AG04450 (cell line): ENCODE results near the gene MAP3K7. TPM values are rescaled to one million over a fixed set of nuclear protein-coding genes. Genes with fewer than 3 reads are reported as not detected.
"Not testable (repeated sequence)": the region's sequence is repeated elsewhere in the genome, so short reads cannot be mapped to it uniquely, and the experiment has no call there.

Source experiments
- CTCF ChIA-PET: fragments of 300-600, 350-600 bp; formaldehyde crosslinking; extraction: SDS; loops from one replicate; lab custom pipeline; 2022; ENCODE audit warnings: antibody characterized with exemption, inconsistent platforms; lab: Charles Lee
- POLR2A ChIA-PET: fragments of 350-600 bp; formaldehyde crosslinking; extraction: SDS; loops from one replicate; lab custom pipeline; 2021; ENCODE audit warnings: antibody characterized with exemption, inconsistent platforms; lab: Yijun Ruan, JAX
- DNase-seq: peaks from one replicate; pipeline ENCODE4 v3.0.0-alpha.2; 2011; ENCODE audit warnings: low read depth, low spot score
- H3K27ac ChIP-seq: one replicate; pipeline ENCODE4 v1.5.1; 2012; ENCODE audit warnings: low read depth, low read length, control low read depth
- H3K27me3 ChIP-seq: one replicate; pipeline ENCODE4 v1.6.0; 2012; ENCODE audit warnings: low read length; ENCODE audit not compliant: control insufficient read depth, insufficient read depth
- H3K4me3 ChIP-seq: 2 replicates; pipeline ENCODE4 v1.5.1; 2011; ENCODE audit warnings: mild to moderate bottlenecking, low read depth, low read length, control low read depth
- H3K9me3 ChIP-seq: 2 replicates; pipeline ENCODE4 v1.5.1; 2012; ENCODE audit warnings: low read length; ENCODE audit not compliant: control insufficient read depth, insufficient read depth
- CTCF ChIP-seq: IDR thresholded peaks from 2 replicates; pipeline ENCODE4 v1.5.1; 2011; ENCODE audit warnings: low read depth, low read length, control low read depth, inconsistent platforms
- polyA plus RNA-seq: library from polyadenylated mRNA; depleted of rRNA; stranded (reverse); fragments of >200 nt; gene quantifications from 2 replicates; pipeline ENCODE4 v1.2.3, GENCODE V29; 2011

Gene MAP3K7
- polyA plus RNA-seq, 1 experiment, result 52.4 TPM

DNA sequence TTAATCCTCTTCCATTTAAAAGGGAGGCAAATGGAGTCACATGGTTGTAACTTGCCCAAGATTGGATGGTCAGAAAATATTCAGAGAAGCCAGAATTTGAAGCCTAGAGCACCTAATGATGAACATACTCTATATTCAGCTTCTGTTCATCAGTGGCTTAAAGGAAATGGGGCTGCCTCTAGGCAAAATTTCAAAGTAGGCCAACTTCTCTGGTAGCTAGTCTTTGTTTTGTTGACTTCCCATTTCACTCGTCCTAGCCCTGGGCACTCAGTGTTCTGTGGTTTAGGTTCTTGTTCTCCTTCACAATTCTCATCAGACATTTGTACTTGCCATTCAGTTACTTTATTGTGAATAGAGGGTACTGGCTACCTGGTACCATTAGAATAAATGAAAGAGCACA lies 13.2 kb downstream of the MAP3K7 start:
- Histone ChIP-seq H3K9me3 (no peaks in the 10 kb centered on the region), H3K27ac (no peak overlapping the region), H3K27me3 (no peaks in the 10 kb centered on the region), H3K4me3 (no peak overlapping the region)
- no peak for DNase-seq
- ChIA-PET POLR2A (no interaction called here), CTCF (no interaction called here)
- no peak for TF ChIP-seq CTCF

DNA sequence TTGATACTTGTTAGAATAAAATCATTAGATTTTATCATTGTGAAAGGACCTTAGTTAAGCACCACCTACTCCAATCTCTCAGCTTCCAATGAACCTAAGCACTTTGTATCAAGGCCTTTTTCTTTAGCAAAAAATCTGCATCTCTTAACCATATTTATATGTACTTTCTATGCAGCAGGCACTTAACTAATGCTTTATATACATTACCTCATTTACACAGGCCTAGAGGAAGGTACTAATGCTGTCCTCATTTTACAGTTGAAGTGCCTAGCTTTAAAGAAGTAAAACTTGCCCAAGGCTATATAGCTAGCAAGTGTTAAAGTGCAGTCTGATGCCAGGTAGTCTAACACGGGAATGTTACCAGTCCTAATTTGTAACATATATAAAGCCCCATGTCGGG lies 14.0 kb downstream of the MAP3K7 start:
- H3K27ac ChIP-seq, result no peak overlapping the region
- no peaks in the 10 kb centered on the region for H3K27me3 ChIP-seq
- no peak for DNase-seq
- ChIA-PET CTCF (no interaction called here), POLR2A (no interaction called here)
- H3K9me3 ChIP-seq, result no peaks in the 10 kb centered on the region
- TF ChIP-seq CTCF, result no peak
- no peak overlapping the region for H3K4me3 ChIP-seq

DNA sequence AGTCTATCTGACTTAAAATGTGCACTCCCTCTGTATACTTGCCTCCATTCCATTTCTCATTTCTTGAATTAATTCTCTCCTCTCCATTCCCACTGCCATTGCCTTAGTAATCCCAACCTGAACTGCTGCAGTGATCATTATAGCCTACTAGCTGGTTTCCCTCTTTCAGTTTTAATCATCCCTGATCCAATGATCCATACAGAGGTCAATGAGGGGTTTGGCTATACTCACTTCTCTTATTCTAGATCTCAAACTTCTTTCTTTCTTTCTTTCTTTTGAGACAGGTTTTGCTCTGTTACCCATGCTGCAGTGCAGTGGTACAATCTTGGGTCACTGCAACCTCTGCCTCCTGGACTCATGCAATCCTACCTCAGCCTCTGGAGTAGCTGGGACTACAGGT lies 17.6 kb downstream of the MAP3K7 start:
- POLR2A ChIA-PET, result no interaction called here
- no peak for DNase-seq
- Histone ChIP-seq H3K4me3 (no peak overlapping the region), H3K27me3 (no peaks in the 10 kb centered on the region), H3K9me3 (no peaks in the 10 kb centered on the region), H3K27ac (no peak overlapping the region)
- CTCF ChIA-PET, result no interaction called here
- no peak for TF ChIP-seq CTCF

DNA sequence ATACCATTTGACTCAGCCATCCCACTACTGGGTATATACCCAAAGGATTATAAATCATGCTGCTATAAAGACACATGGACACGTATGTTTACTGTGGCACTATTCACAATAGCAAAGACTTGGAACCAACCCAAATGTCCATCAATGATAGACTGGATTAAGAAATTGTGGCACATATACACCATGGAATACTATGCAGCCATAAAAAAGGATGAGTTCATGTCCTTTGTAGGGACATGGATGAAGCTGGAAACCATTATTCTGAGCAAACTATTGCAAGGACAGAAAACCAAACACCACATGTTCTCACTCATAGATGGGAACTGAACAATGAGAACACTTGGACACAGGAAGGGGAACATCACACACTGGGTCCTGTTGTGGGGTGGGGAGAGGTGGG lies 19.2 kb downstream of the MAP3K7 start:
- H3K27ac ChIP-seq, H3K27me3 ChIP-seq, H3K9me3 ChIP-seq, POLR2A ChIA-PET, CTCF ChIA-PET, DNase-seq, H3K4me3 ChIP-seq: not testable (repeated sequence)

DNA sequence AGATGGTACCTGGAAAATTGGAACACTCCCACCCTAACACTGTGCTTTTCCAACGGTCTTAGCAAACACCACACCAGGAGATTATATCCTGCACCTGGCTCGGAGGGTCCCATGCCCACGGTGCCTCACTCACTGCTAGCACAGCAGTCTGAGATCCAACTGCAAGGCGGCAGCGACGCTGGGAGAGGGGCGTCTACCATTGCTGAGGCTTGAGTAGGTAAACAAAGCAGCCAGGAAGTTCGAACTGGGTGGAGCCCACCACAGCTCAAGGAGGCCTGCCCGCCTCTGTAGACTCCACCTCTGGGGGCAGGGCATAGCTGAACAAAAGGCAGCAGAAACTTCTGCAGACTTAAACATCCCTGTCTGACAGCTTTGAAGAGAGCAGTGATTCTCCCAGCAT lies 24.5 kb downstream of the MAP3K7 start:
- H3K4me3 ChIP-seq, H3K27ac ChIP-seq, H3K9me3 ChIP-seq, DNase-seq, H3K27me3 ChIP-seq, CTCF ChIA-PET: not testable (repeated sequence)
- POLR2A ChIA-PET, result interaction anchor here (0.5 kb wide), 1 partner anchor 926 kb away, joined by 9 read pairs; no protein-coding TSS in a partner anchor

DNA sequence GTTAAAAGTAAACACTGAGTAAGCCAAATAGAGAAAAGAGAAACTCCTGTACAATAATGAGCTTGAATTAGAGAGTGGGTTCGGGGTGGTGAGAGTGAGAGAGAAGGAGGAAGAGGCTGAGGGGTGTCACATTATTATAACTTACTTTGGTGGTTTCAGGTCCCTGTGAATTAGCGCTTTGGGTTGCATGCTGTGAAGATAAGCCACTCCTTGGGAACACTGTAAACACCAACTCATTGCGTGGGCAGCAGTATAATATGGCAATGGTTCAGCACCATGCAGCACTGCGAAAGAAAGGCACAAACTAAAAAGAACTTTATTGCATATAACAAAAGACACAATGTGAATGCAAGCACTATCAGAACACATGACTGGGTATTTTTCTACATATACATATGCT lies 26.9 kb downstream of the MAP3K7 start:
- TF ChIP-seq CTCF, result no peak
- POLR2A ChIA-PET, result no interaction called here
- DNase-seq, result no peak
- Histone ChIP-seq H3K27me3 (no peaks in the 10 kb centered on the region), H3K27ac (no peak overlapping the region), H3K4me3 (no peak overlapping the region), H3K9me3 (no peaks in the 10 kb centered on the region)
- CTCF ChIA-PET, result no interaction called here
